GM19099 (cell line): ENCODE results near the gene PRR5.

Experiments
- POLR2A ChIP-seq: IDR thresholded peaks from 3 replicates; pipeline ENCODE4 v1.6.1; 2011; ENCODE audit warnings: low read depth; ENCODE audit not compliant: insufficient read length; ENCODE audit errors: extremely low read depth

PRR5 gene

GRCh38 chr22:44701824-44702478, at the start of gene PRR5:
PRR5 (plus strand) TSS chr22:44702204; CDS start chr22:44702475, 271 bp downstream.
- peak; percentile 44 for TF ChIP-seq POLR2A

GRCh38 chr22:44658311-44658953, 43.6 kb upstream of the PRR5 start:
- no peak for TF ChIP-seq POLR2A

- TF ChIP-seq POLR2A: no peak
Measured at GRCh38 chr22:44659140-44659539, 42.9 kb upstream of the PRR5 start.

GRCh38 chr22:44660051-44660830, 41.8 kb upstream of the PRR5 start:
- no peak for TF ChIP-seq POLR2A

GRCh38 chr22:44661070-44661469, 40.9 kb upstream of the PRR5 start:
- TF ChIP-seq POLR2A: no peak

- no peak for TF ChIP-seq POLR2A
Measured at GRCh38 chr22:44661659-44662569, 40.1 kb upstream of the PRR5 start.

- no peak for TF ChIP-seq POLR2A
Measured at GRCh38 chr22:44663256-44663999, 38.6 kb upstream of the PRR5 start.

- TF ChIP-seq POLR2A: no peak
Measured at GRCh38 chr22:44664149-44664548, 37.9 kb upstream of the PRR5 start.

- no peak for TF ChIP-seq POLR2A
Measured at GRCh38 chr22:44665115-44665514, 36.9 kb upstream of the PRR5 start.

- TF ChIP-seq POLR2A: no peak
Measured at GRCh38 chr22:44666207-44666585, 35.8 kb upstream of the PRR5 start.

GRCh38 chr22:44667276-44667675, 34.7 kb upstream of the PRR5 start:
- TF ChIP-seq POLR2A: no peak

GRCh38 chr22:44667829-44668189, 34.2 kb upstream of the PRR5 start:
- no peak for TF ChIP-seq POLR2A

GRCh38 chr22:44668190-44668885, 33.7 kb upstream of the PRR5 start:
- no peak for TF ChIP-seq POLR2A
